Body of pancreas (tissue), 4 donors: ENCODE data around the gene CEP192.

Experiments used
- POLR2A ChIP-seq, 3 donors: fragments of 450-650 bp; IDR thresholded peaks; one replicate each; pipeline ENCODE4 v1.6.1; 2016; ENCODE audit warnings: antibody characterized with exemption in 3 of 3, mild to moderate bottlenecking in 2 of 3
- TF ChIP-seq, protein P1 (sequence below), 7 experiments: fragments of 450-650 bp in 4 of 7; fragments of 200-600 bp in 3 of 7; sonication (generic) in 3 of 7; IDR thresholded peaks; one replicate each; pipeline ENCODE4 v1.5.1; 2016 to 2019; ENCODE audit warnings: antibody characterized with exemption in 7 of 7

DNA sequence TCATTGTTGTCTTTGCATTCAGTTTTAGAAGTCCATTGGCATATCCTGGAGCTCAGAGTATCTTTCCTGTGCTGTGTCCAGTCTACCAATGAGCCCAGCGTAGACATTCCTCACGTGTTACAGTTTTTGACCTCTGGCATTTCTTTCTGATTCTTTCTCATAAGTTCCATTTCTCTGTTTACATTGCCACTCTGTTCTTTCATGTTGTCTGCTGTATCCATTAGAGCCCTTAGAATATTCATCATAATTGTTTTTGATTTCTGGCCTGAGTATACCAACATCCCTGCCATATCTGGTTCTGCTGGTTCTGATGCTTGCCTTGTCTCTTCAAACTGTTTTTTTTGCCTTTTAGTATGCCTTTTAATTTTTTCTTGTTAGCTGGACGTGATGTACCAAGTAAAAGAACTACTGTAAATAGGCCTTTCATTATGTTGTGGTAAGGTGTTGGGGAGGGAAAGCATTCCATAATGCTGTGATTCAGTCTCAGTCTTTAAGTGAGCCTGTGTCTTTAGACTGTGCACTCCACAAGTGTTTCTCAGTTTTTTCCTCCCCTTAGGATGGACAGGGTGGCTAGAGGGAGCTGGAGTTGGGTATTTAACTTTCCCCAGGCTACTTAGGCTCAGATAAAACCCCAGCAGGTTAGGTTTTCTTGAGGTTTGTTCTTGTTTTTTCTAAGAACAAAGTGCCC is 35.6 kb downstream of the CEP192 start:
- TF ChIP-seq, protein P1, sequence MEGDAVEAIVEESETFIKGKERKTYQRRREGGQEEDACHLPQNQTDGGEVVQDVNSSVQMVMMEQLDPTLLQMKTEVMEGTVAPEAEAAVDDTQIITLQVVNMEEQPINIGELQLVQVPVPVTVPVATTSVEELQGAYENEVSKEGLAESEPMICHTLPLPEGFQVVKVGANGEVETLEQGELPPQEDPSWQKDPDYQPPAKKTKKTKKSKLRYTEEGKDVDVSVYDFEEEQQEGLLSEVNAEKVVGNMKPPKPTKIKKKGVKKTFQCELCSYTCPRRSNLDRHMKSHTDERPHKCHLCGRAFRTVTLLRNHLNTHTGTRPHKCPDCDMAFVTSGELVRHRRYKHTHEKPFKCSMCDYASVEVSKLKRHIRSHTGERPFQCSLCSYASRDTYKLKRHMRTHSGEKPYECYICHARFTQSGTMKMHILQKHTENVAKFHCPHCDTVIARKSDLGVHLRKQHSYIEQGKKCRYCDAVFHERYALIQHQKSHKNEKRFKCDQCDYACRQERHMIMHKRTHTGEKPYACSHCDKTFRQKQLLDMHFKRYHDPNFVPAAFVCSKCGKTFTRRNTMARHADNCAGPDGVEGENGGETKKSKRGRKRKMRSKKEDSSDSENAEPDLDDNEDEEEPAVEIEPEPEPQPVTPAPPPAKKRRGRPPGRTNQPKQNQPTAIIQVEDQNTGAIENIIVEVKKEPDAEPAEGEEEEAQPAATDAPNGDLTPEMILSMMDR (IDR thresholded peaks at IDR 0.05), result no peak
- no peak for TF ChIP-seq POLR2A (IDR thresholded peaks at IDR 0.05)
